ENCODE measurements around the gene FAF2. TPM values are rescaled to one million over a fixed set of nuclear protein-coding genes. Genes with fewer than 3 reads are reported as not detected.

The FAF2 gene
- total RNA-seq (2022; extraction: Qiagen RNA extraction; ENCODE audit: low read depth) = 43.3 to 53.6 TPM (median 47.4 TPM) in 5 replicates

GRCh38 chr5:176447978-176448608, at the start of gene FAF2:
Gene FAF2, plus strand, starts transcription at chr5:176448385. Its CDS starts 23 bp downstream, at chr5:176448408.

GRCh38 chr5:176415952-176416924, 31.9 kb upstream of the FAF2 start, which contains the start of gene CLTB:
Gene CLTB, minus strand, starts transcription at chr5:176416539. Its CDS starts 176 bp downstream, at chr5:176416363.

DNA sequence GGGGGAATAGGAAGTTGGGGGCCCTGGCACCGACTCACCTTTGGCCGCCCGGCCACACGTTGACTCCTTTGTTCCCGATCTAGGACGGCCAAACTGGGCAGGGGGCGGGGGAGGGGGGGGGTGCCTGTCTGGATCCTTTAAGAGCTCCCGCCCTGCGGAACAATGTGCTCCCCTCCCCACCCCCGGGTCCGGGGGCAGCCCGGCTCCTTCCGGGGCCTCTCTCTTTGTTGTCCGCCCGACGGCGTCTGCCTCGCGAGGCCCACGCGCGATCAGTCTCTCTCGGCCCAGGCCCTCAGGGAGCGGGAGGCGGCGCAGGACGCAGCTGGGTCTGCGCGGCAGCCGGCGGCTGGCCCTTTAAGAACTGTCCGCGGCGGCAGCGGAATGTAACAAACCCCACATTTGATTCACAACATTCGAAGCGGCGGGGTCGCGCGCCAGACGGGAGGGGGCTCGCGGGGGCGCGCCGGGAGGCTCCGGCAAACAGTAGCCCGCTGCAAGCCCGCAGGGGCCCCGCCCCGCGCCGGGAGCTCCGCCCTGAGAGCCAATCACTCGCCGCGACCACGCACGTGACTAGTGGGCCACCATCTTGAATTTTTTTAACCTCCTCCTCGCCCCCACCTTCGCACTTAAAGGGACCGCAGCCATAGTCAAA, 88.8 kb downstream of the FAF2 start, which contains the start of gene RNF44:
TSS of gene RNF44 (minus strand) at position 501 of the 652 bp plus-strand sequence. CDS start 4,930 bp downstream, outside the sequence.

GRCh38 chr5:176548967-176549444, 100.8 kb downstream of the FAF2 start, which contains the start of gene CDHR2:
Gene CDHR2, plus strand, starts transcription at chr5:176549342. Its CDS starts 16,011 bp downstream, at chr5:176565353.

Other genes with a start within 250 kb of the FAF2 start
- gene SIMC1, start 210.0 kb upstream of the FAF2 start, total RNA-seq (2022; extraction: Qiagen RNA extraction; ENCODE audit: low read depth) = 11.6 to 15.4 TPM (median 14.7 TPM) in 5 replicates
- 68.3 to 83.6 TPM (median 70.4 TPM) in 5 replicates for gene KIAA1191, start 86.6 kb upstream of the FAF2 start, total RNA-seq (2022; extraction: Qiagen RNA extraction; ENCODE audit: low read depth)
- 0.04 to 0.66 TPM (median 0.22 TPM) in 5 replicates for gene ARL10, start 82.9 kb upstream of the FAF2 start, total RNA-seq (2022; extraction: Qiagen RNA extraction; ENCODE audit: low read depth)
- gene NOP16, start 59.8 kb upstream of the FAF2 start, total RNA-seq (2022; extraction: Qiagen RNA extraction; ENCODE audit: low read depth) = 122 to 165 TPM (median 125 TPM) in 5 replicates
- gene HIGD2A, start 59.6 kb upstream of the FAF2 start, total RNA-seq (2022; extraction: Qiagen RNA extraction; ENCODE audit: low read depth) = 241 to 283 TPM (median 256 TPM) in 5 replicates
- gene CLTB, start 31.8 kb upstream of the FAF2 start, total RNA-seq (2022; extraction: Qiagen RNA extraction; ENCODE audit: low read depth) = 72.7 to 115 TPM (median 107 TPM) in 5 replicates
- 27.4 to 45.9 TPM (median 39.2 TPM) in 5 replicates for gene RNF44, start 89.0 kb downstream of the FAF2 start, total RNA-seq (2022; extraction: Qiagen RNA extraction; ENCODE audit: low read depth)
- gene CDHR2, start 101.0 kb downstream of the FAF2 start, total RNA-seq (2022; extraction: Qiagen RNA extraction; ENCODE audit: low read depth) = 0.02 to 0.13 TPM (median 0.06 TPM) in 5 replicates
- 7.3 to 10.2 TPM (median 8.8 TPM) in 5 replicates for gene GPRIN1, start 161.8 kb downstream of the FAF2 start, total RNA-seq (2022; extraction: Qiagen RNA extraction; ENCODE audit: low read depth)
- gene SNCB, start 182.1 kb downstream of the FAF2 start, total RNA-seq (2022; extraction: Qiagen RNA extraction; ENCODE audit: low read depth) = 0.56 to 1.5 TPM (median 0.94 TPM) in 5 replicates
- not detected in 5 replicates for gene EIF4E1B, start 182.3 kb downstream of the FAF2 start, total RNA-seq (2022; extraction: Qiagen RNA extraction; ENCODE audit: low read depth)
- 55.7 to 67.2 TPM (median 61.9 TPM) in 5 replicates for gene TSPAN17, start 199.1 kb downstream of the FAF2 start, total RNA-seq (2022; extraction: Qiagen RNA extraction; ENCODE audit: low read depth)